OCI-LY1 (cell line): ENCODE results near the gene TENM4.

Source experiments
- H2AFZ ChIP-seq: fragments of 200-600 bp; sonication (generic), shearing (Covaris generic); 2 replicates; pipeline ENCODE4 v1.6.0; 2014; ENCODE audit warnings: antibody characterized with exemption, mild to moderate bottlenecking, low read length
- H3F3A ChIP-seq: fragments of 200-600 bp; sonication (generic), shearing (Covaris generic); 2 replicates; pipeline ENCODE4 v1.6.0; 2014; ENCODE audit warnings: mild to moderate bottlenecking, antibody characterized with exemption, low read length, moderate library complexity; ENCODE audit not compliant: insufficient read depth
- H3K27ac ChIP-seq: fragments of 200-600 bp; sonication (generic); 2 replicates; pipeline ENCODE4 v1.5.1; 2014; ENCODE audit warnings: low read length, mixed run types, mild to moderate bottlenecking, low read depth; ENCODE audit not compliant: poor library complexity, severe bottlenecking
- H3K27me3 ChIP-seq: fragments of 200-600 bp; sonication (generic); 2 replicates; pipeline ENCODE4 v1.6.0; 2014; ENCODE audit warnings: antibody characterized with exemption, mild to moderate bottlenecking, low read length, moderate library complexity; ENCODE audit not compliant: insufficient read depth
- H3K36me3 ChIP-seq: fragments of 200-600 bp; sonication (generic); 2 replicates; pipeline ENCODE4 v1.6.1; 2014; ENCODE audit warnings: mild to moderate bottlenecking, antibody characterized with exemption, low read length, moderate library complexity, mixed read lengths; ENCODE audit not compliant: insufficient read depth
- H3K4me1 ChIP-seq: fragments of 200-600 bp; sonication (generic); 2 replicates; pipeline ENCODE4 v1.5.1; 2014; ENCODE audit warnings: mild to moderate bottlenecking, low read length, moderate library complexity; ENCODE audit not compliant: insufficient read depth, severe bottlenecking
- H3K4me2 ChIP-seq: fragments of 200-600 bp; sonication (generic), shearing (Covaris generic); 2 replicates; pipeline ENCODE4 v1.6.1; 2014; ENCODE audit warnings: low read length
- H3K4me3 ChIP-seq: fragments of 200-600 bp; sonication (generic); 2 replicates; pipeline ENCODE4 v1.5.1; 2014; ENCODE audit warnings: low read length, low read depth, mild to moderate bottlenecking, mixed read lengths; ENCODE audit not compliant: poor library complexity, severe bottlenecking
- H3K79me2 ChIP-seq: fragments of 200-600 bp; shearing (Covaris generic); 2 replicates; pipeline ENCODE4 v1.6.1; 2016; ENCODE audit warnings: mixed run types, low read length, mixed read lengths; ENCODE audit not compliant: insufficient read depth
- H3K9ac ChIP-seq: fragments of 200-600 bp; sonication (generic), shearing (Covaris generic); 2 replicates; pipeline ENCODE4 v1.6.1; 2014; ENCODE audit warnings: mild to moderate bottlenecking, low read length, mixed read lengths
- H3K9me2 ChIP-seq: fragments of 200-600 bp; sonication (generic), shearing (Covaris generic); 2 replicates; pipeline ENCODE4 v1.6.1; 2014; ENCODE audit warnings: low read depth, mild to moderate bottlenecking, low read length, mixed read lengths
- H3K9me3 ChIP-seq: fragments of 200-600 bp; shearing (Covaris generic); 2 replicates; pipeline ENCODE4 v1.6.1; 2014; ENCODE audit warnings: low read length, mixed read lengths
- H4K20me1 ChIP-seq: fragments of 200-600 bp; sonication (generic), shearing (Covaris generic); 2 replicates; pipeline ENCODE4 v1.6.0; 2016; ENCODE audit warnings: mild to moderate bottlenecking, low read length; ENCODE audit not compliant: insufficient read depth
- CTCF ChIP-seq: fragments of 200-600 bp; sonication (generic), shearing (Covaris generic); IDR thresholded peaks from 2 replicates; pipeline ENCODE4 v1.5.1; 2017; ENCODE audit warnings: mild to moderate bottlenecking, antibody characterized with exemption, low read length, moderate library complexity, mixed read lengths
- EZH2 ChIP-seq: fragments of 200-600 bp; sonication (generic), shearing (Covaris generic); IDR thresholded peaks from 2 replicates; pipeline ENCODE4 v1.8.0; 2017; ENCODE audit warnings: borderline replicate concordance, mixed run types, mild to moderate bottlenecking, antibody characterized with exemption, low read length, moderate library complexity, mixed read lengths

The TENM4 gene

GRCh38 chr11:78957476-78958245, 483.2 kb downstream of the TENM4 start:
- H2AFZ ChIP-seq: no peak overlapping the region
- no peaks in the 10 kb centered on the region for H4K20me1 ChIP-seq
- H3K4me1 ChIP-seq: no peaks in the 10 kb centered on the region
- H3K79me2 ChIP-seq: no peaks in the 10 kb centered on the region
- H3F3A ChIP-seq: no peaks in the 10 kb centered on the region
- H3K4me3 ChIP-seq: no peak overlapping the region
- TF ChIP-seq EZH2 (no peak), CTCF (no peak)
- no peak overlapping the region for H3K4me2 ChIP-seq
- no peaks in the 10 kb centered on the region for H3K9me3 ChIP-seq
- no peaks in the 10 kb centered on the region for H3K36me3 ChIP-seq
- H3K9ac ChIP-seq: no peak overlapping the region
- H3K27ac ChIP-seq: no peak overlapping the region
- H3K9me2 ChIP-seq: no peaks in the 10 kb centered on the region
- no peaks in the 10 kb centered on the region for H3K27me3 ChIP-seq

DNA sequence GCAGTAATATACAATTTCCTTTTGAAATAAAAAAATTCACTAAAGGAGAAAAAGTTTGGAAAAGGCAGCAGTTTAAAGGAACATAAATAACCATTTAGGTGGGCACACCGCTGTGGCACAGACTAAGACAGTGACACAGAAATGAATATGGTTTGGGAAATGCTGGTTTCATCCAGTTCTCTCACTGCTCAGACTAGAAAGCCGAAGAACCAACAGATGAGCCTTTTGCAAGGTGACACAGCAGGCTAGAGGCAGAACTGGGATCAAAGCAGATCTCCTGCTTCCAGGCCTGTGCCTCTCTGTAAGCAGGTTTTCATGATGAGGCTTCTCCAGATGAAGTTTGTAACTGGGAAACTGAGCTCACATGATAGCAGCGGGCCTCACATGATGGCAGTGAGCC, 486.1 kb downstream of the TENM4 start:
- H3K79me2 ChIP-seq: no peaks in the 10 kb centered on the region
- H3K9ac ChIP-seq: no peak overlapping the region
- H3K27me3 ChIP-seq: no peaks in the 10 kb centered on the region
- H3K4me1 ChIP-seq: no peaks in the 10 kb centered on the region
- no peaks in the 10 kb centered on the region for H3K9me3 ChIP-seq
- H4K20me1 ChIP-seq: no peaks in the 10 kb centered on the region
- TF ChIP-seq EZH2: no peak
- no peak for TF ChIP-seq CTCF
- no peaks in the 10 kb centered on the region for H3F3A ChIP-seq
- H3K27ac ChIP-seq: no peak overlapping the region
- no peak overlapping the region for H3K4me3 ChIP-seq
- H3K9me2 ChIP-seq: no peaks in the 10 kb centered on the region
- no peaks in the 10 kb centered on the region for H3K36me3 ChIP-seq
- no peak overlapping the region for H2AFZ ChIP-seq
- H3K4me2 ChIP-seq: no peak overlapping the region

GRCh38 chr11:78954261-78954660, 486.6 kb downstream of the TENM4 start:
- Histone ChIP-seq H4K20me1 (no peaks in the 10 kb centered on the region), H3K4me1 (no peaks in the 10 kb centered on the region), H3K27ac (no peak overlapping the region), H3K27me3 (0 out of 2 replicates have a peak, but pooled peaks cover under 1% of the 10 kb centered on the region), H2AFZ (no peak overlapping the region), H3K9me2 (no peaks in the 10 kb centered on the region), H3K36me3 (no peaks in the 10 kb centered on the region), H3K79me2 (no peaks in the 10 kb centered on the region), H3K4me3 (no peak overlapping the region), H3K9ac (no peak overlapping the region), H3K4me2 (no peak overlapping the region), H3K9me3 (no peaks in the 10 kb centered on the region), H3F3A (no peaks in the 10 kb centered on the region)
- no peak for TF ChIP-seq CTCF
